HepG2 (cell line): ENCODE data around the gene SEC14L1. TPM values are rescaled to one million over a fixed set of nuclear protein-coding genes. Genes with fewer than 3 reads are reported as not detected.

ENCODE experiments used
- ATAC-seq: fragments of 200-7000 bp; cut with Tn5 transposase; 3 replicates; pipeline ENCODE4 v1.9.1; 2020; ENCODE audit warnings: mild to moderate bottlenecking, moderate library complexity
- BruUV-seq: library from RNA; stranded (reverse); fragments of 400-500 nt; replicated peaks from 2 replicates; lab custom pipeline; 2021; lab: Mats Ljungman, UMichigan
- CTCF ChIA-PET: fragments of 300-600 bp; formaldehyde crosslinking; extraction: SDS; loops from one replicate; lab custom pipeline; 2021; ENCODE audit warnings: low total read pairs, inconsistent platforms, low intra/inter-chr PET ratio; lab: Yijun Ruan, JAX
- POLR2A ChIA-PET: fragments of 350-600 bp; sonication (Branson Sonifier 250); formaldehyde crosslinking; loops from one replicate; lab custom pipeline; 2020; ENCODE audit warnings: antibody characterized with exemption, inconsistent platforms; lab: Yijun Ruan, JAX
- DNase-seq: peaks from one replicate; pipeline ENCODE4 v3.0.0-alpha.2; 2015; ENCODE audit warnings: low spot score
- FAIRE-seq: peaks from 3 replicates; lab custom pipeline; 2011; peaks lifted over from hg19 to GRCh38; lab: Jason Lieb, UNC
- H2AFZ ChIP-seq: one replicate; pipeline ENCODE4 v1.6.1; 2011; ENCODE audit warnings: low read length, inconsistent platforms
- H3K27ac ChIP-seq: fragments of 300-600 bp; 3 replicates; pipeline ENCODE4 v1.8.0; 2011; ENCODE audit warnings: mixed run types, mild to moderate bottlenecking, mixed read lengths, low read length, inconsistent platforms; ENCODE audit not compliant: insufficient read depth; ENCODE audit errors: extremely low read length
- H3K27me3 ChIP-seq, 2 experiments: fragments of 200-600 bp in 1 of 2; 2 replicates in 1 of 2; 3 replicates in 1 of 2; pipeline versions ENCODE4 v1.6.0 to v1.8.0; 2011; ENCODE audit warnings: low read length in 2 of 2, mild to moderate bottlenecking in 2 of 2, moderate library complexity in 2 of 2, inconsistent platforms in 1 of 2; ENCODE audit not compliant: insufficient read depth in 2 of 2, control insufficient read depth in 1 of 2
- H3K36me3 ChIP-seq, 2 experiments: fragments of 200-600 bp in 1 of 2; replicated peaks in 1 of 2; 2 replicates in 1 of 2; 3 replicates in 1 of 2; pipeline versions ENCODE4 v1.5.1 to v1.8.0; 2011; ENCODE audit warnings: low read length in 2 of 2, inconsistent platforms in 1 of 2; ENCODE audit not compliant: insufficient read depth in 2 of 2, control insufficient read depth in 1 of 2
- H3K4me1 ChIP-seq: 2 replicates; pipeline ENCODE4 v1.5.1; 2012; ENCODE audit warnings: low read length, inconsistent platforms; ENCODE audit not compliant: insufficient read depth
- H3K4me2 ChIP-seq: 2 replicates; pipeline ENCODE4 v1.6.0; 2011; ENCODE audit warnings: low read depth, low read length, inconsistent platforms
- H3K4me3 ChIP-seq, 3 experiments: fragments of 200-600 bp in 1 of 3; sonication (generic), shearing (Covaris generic) in 1 of 3; replicated peaks in 1 of 3; 2 replicates each; pipeline ENCODE4 v1.5.1; 2011 to 2016; ENCODE audit warnings: low read length in 3 of 3, inconsistent platforms in 2 of 3, low read depth in 2 of 3, mild to moderate bottlenecking in 2 of 3, control low read depth in 1 of 3, mixed read lengths in 1 of 3; ENCODE audit not compliant: insufficient read depth in 1 of 3
- H3K79me2 ChIP-seq: one replicate; pipeline ENCODE4 v1.6.1; 2011; ENCODE audit warnings: low read length, inconsistent platforms; ENCODE audit not compliant: insufficient read depth
- H3K9ac ChIP-seq: 2 replicates; pipeline ENCODE4 v1.6.0; 2011; ENCODE audit warnings: mild to moderate bottlenecking, low read depth, low read length, inconsistent platforms; ENCODE audit not compliant: insufficient read depth
- H3K9me3 ChIP-seq: 2 replicates; pipeline ENCODE4 v1.5.1; 2012; ENCODE audit warnings: mild to moderate bottlenecking, low read length
- H4K20me1 ChIP-seq: 2 replicates; pipeline ENCODE4 v1.6.0; 2011; ENCODE audit warnings: inconsistent platforms, mild to moderate bottlenecking, low read length, moderate library complexity; ENCODE audit not compliant: insufficient read depth
- ATF1 ChIP-seq: IDR thresholded peaks from 2 replicates; pipeline ENCODE4 v1.6.1; 2016; ENCODE audit warnings: mild to moderate bottlenecking, control low read depth
- HOXA5 ChIP-seq: sonication (generic); formaldehyde crosslinking; IDR thresholded peaks from 2 replicates; pipeline ENCODE4 v1.4.0; 2020; ENCODE audit warnings: missing genetic modification reagents
- MED1 ChIP-seq: sonication (generic); formaldehyde crosslinking; IDR thresholded peaks from 2 replicates; pipeline ENCODE4 v1.4.0; 2020; ENCODE audit warnings: missing genetic modification reagents
- PRDM15 ChIP-seq: sonication (generic); formaldehyde crosslinking; IDR thresholded peaks from 2 replicates; pipeline ENCODE4 v1.4.0; 2020; ENCODE audit warnings: missing genetic modification reagents
- PRPF4 ChIP-seq: fragments of 200-400 bp; formaldehyde crosslinking; IDR thresholded peaks from 2 replicates; pipeline ENCODE4 v1.6.1; 2016; ENCODE audit warnings: low read length, low read depth; ENCODE audit not compliant: poor library complexity, severe bottlenecking
- SP5 ChIP-seq: IDR thresholded peaks from 2 replicates; pipeline ENCODE4 v1.6.1; 2016; ENCODE audit warnings: low read depth, borderline replicate concordance
- TAF1 ChIP-seq: sonication (generic); formaldehyde crosslinking; IDR thresholded peaks from 2 replicates; pipeline ENCODE4 v1.4.0; 2020; ENCODE audit warnings: missing genetic modification reagents
- THAP9 ChIP-seq: sonication (generic); formaldehyde crosslinking; IDR thresholded peaks from 2 replicates; pipeline ENCODE4; 2020; ENCODE audit warnings: missing genetic modification reagents, mild to moderate bottlenecking, borderline replicate concordance
- TP53 ChIP-seq: sonication (generic); formaldehyde crosslinking; conservative IDR thresholded peaks from 2 replicates; pipeline ENCODE4 v1.4.0; 2020; ENCODE audit warnings: missing genetic modification reagents
- ZNF24 ChIP-seq: fragments of 450-650 bp; IDR thresholded peaks from 2 replicates; pipeline ENCODE4 v1.6.1; 2017; ENCODE audit warnings: antibody characterized with exemption, mild to moderate bottlenecking
- ZNF256 ChIP-seq: sonication (generic); formaldehyde crosslinking; conservative IDR thresholded peaks from 2 replicates; pipeline ENCODE4 v1.4.0; 2020; ENCODE audit warnings: missing genetic modification reagents
- ZNF350 ChIP-seq: sonication (generic); formaldehyde crosslinking; IDR thresholded peaks from 2 replicates; pipeline ENCODE4 v1.4.0; 2020; ENCODE audit warnings: mild to moderate bottlenecking, low read depth, missing genetic modification reagents, borderline replicate concordance
- ZNF383 ChIP-seq: sonication (generic); formaldehyde crosslinking; IDR thresholded peaks from 2 replicates; pipeline ENCODE4 v1.4.0; 2020; ENCODE audit warnings: missing genetic modification reagents, mild to moderate bottlenecking, borderline replicate concordance
- ZNF652 ChIP-seq: IDR thresholded peaks from 2 replicates; pipeline ENCODE4 v1.6.1; 2016; ENCODE audit warnings: low read depth, borderline replicate concordance
- ZSCAN31 ChIP-seq: sonication (generic); formaldehyde crosslinking; IDR thresholded peaks from 2 replicates; pipeline ENCODE4 v1.5.0; 2020; ENCODE audit warnings: low read depth, mild to moderate bottlenecking, missing genetic modification reagents
- WGBS: methylation state at CpG from one replicate; pipeline ENCODE4 v1.1.6; 2017; ENCODE audit warnings: low lambda C conversion rate; 5-methylcytosine and 5-hydroxymethylcytosine counted together
- in situ Hi-C: cut with HindIII; loops from 2 replicates; pipeline ENCODE4 v1.10.0; 2017; ENCODE audit warnings: low pct_unique_long_range_greater_than_20kb; ENCODE audit not compliant: extremely low pct_ligation_motif_present
- intact Hi-C: fragments of 100-400 bp; cut with micrococcal nuclease; formaldehyde crosslinking; loops from one replicate; pipeline ENCODE4 v1.10.0; 2022; ENCODE audit not compliant: unreplicated experiment
- polyA plus RNA-seq, 8 experiments: library from polyadenylated mRNA; depleted of rRNA in 3 of 8; stranded (reverse) in 7 of 8; unstranded in 1 of 8; fragments of >200 nt; fragmentation: Illumina TruSeq in 4 of 8; extraction: Trizol in 4 of 8; gene quantifications; 2 replicates each; pipeline versions ENCODE4 v1.2.1 to v1.2.3, GENCODE V29; 2011 to 2016; ENCODE audit warnings: low read depth in 4 of 8, missing spikeins in 1 of 8, mixed read lengths in 1 of 8; ENCODE audit not compliant: insufficient read depth in 1 of 8
- total RNA-seq, 5 experiments: library from RNA; depleted of rRNA; stranded (reverse); fragments of >200 nt; fragmentation: Illumina TruSeq; extraction: Trizol; gene quantifications; 2 replicates each; pipeline ENCODE4 v1.2.3, GENCODE V29; 2016; ENCODE audit warnings: low read depth in 1 of 5

The SEC14L1 gene
- total and polyA plus RNA-seq, 2 of the 13 experiments (the other 11 are each of a cell fraction or from before 2014, with no cell fraction given) = 26.3 to 43.9 TPM

GRCh38 chr17:77207689-77208216 lies 67.0 kb downstream of the SEC14L1 start:
- intact Hi-C loops (loop anchor here (1.0 to 5.0 kb wide), 5 partner anchors 40 to 121 kb away; partner anchors contain the start of gene SEC14L1), in situ Hi-C loops (no loop called here)
- Histone ChIP-seq H3K9ac (peak overlapping the region; percentile 13; the same call in 1 of the 2 replicates), H3K4me3 (0 out of 6 replicates have a peak overlapping the region, but pooled peaks of 1 of the 3 experiments have one; percentile 27), H3K4me1 (peaks cover 37% of the 10 kb centered on the region), H3K27me3 (no peaks in the 10 kb centered on the region), H3K9me3 (no peaks in the 10 kb centered on the region), H3K36me3 (peaks cover 49 to 77% of the 10 kb centered on the region in 2 experiments), H3K4me2 (peak overlapping the region; percentile 54), H3K27ac (peak overlapping the region; percentile 73), H3K79me2 (no peaks in the 10 kb centered on the region), H4K20me1 (no peaks in the 10 kb centered on the region), H2AFZ (no peak overlapping the region)
- CTCF ChIA-PET = interaction anchor here (1.7 to 1.9 kb wide), 3 partner anchors 111 to 121 kb away, joined by 5 to 18 read pairs (median 8); no protein-coding TSS in a partner anchor
- ATAC-seq (peak; percentile 60), FAIRE-seq (peak; percentile 60), DNase-seq (peak; percentile 71)
- TSS peak; percentile 79 for BruUV-seq
- WGBS = 78% methylated on average over 9 of the region's 9 CpGs
- POLR2A ChIA-PET = interaction anchor here (0.7 to 3.3 kb wide), 16 partner anchors 27 to 124 kb away, joined by 3 to 25 read pairs (median 6); partner anchors contain the start of gene SEC14L1
- TF ChIP-seq HOXA5 (CRISPR knock-in tag) (no peak), PRDM15 (no peak), ZNF24 (0 out of 2 replicates have a peak, but pooled peaks have one; percentile 13), ZNF350 (CRISPR knock-in tag) (peak; percentile 20; the same call in 1 of the 2 replicates), TAF1 (CRISPR knock-in tag) (no peak), ATF1 (0 out of 2 replicates have a peak, but pooled peaks have one; percentile 25), THAP9 (CRISPR knock-in tag) (peak; percentile 21; the same call in 1 of the 2 replicates), MED1 (CRISPR knock-in tag) (0 out of 2 replicates have a peak, but pooled peaks have one; percentile 2), ZNF256 (CRISPR knock-in tag) (0 out of 2 replicates have a peak, but pooled peaks have one; percentile 9), ZNF383 (CRISPR knock-in tag) (0 out of 2 replicates have a peak, but pooled peaks have one; percentile 70), ZNF652 (CRISPR knock-in tag) (0 out of 2 replicates have a peak, but pooled peaks have one; percentile 6), SP5 (no peak), ZSCAN31 (CRISPR knock-in tag) (0 out of 2 replicates have a peak, but pooled peaks have one; percentile 2), PRPF4 (peak; percentile 30), TP53 (CRISPR knock-in tag) (no peak)
